ENCODE data around the gene PPP1R2. TPM values are rescaled to one million over a fixed set of nuclear protein-coding genes. Genes with fewer than 3 reads are reported as not detected.

Gene PPP1R2
- total RNA-seq, 1 donor from 2014 or later: 25.7 TPM

GRCh38 chr3:195579281-195579680 is 36.2 kb upstream of the PPP1R2 start:
- no peaks in the 10 kb centered on the region for H3K9me3 Mint-ChIP-seq
- H3K36me3 Mint-ChIP-seq: no peaks in the 10 kb centered on the region
- peaks cover 3% of the 10 kb centered on the region for H3K27me3 Mint-ChIP-seq
- no peak for DNase-seq (ENCODE audit: extremely low spot score, unreplicated experiment)
- peaks cover 18% of the 10 kb centered on the region for H3K4me1 Mint-ChIP-seq (ENCODE audit: unreplicated experiment)
- H3K4me3 Mint-ChIP-seq: no peak overlapping the region
- TF ChIP-seq CTCF (conservative IDR thresholded peaks at IDR 0.05): no peak
- no peak overlapping the region for H3K27ac Mint-ChIP-seq

- no peaks in the 10 kb centered on the region for H3K36me3 Mint-ChIP-seq
- no peak for DNase-seq (ENCODE audit: extremely low spot score, unreplicated experiment)
- H3K4me1 Mint-ChIP-seq (ENCODE audit: unreplicated experiment): peaks cover 11% of the 10 kb centered on the region
- peaks cover 3% of the 10 kb centered on the region for H3K27me3 Mint-ChIP-seq
- no peaks in the 10 kb centered on the region for H3K9me3 Mint-ChIP-seq
- no peak overlapping the region for H3K27ac Mint-ChIP-seq
- H3K4me3 Mint-ChIP-seq: no peak overlapping the region
- TF ChIP-seq CTCF (conservative IDR thresholded peaks at IDR 0.05): no peak
These were observed 35.4 kb upstream of the PPP1R2 start for GRCh38 chr3:195578565-195578964.

- peaks cover 10% of the 10 kb centered on the region for H3K4me1 Mint-ChIP-seq (ENCODE audit: unreplicated experiment)
- no peak overlapping the region for H3K4me3 Mint-ChIP-seq
- H3K27me3 Mint-ChIP-seq: peaks cover 3% of the 10 kb centered on the region
- no peak for TF ChIP-seq CTCF (conservative IDR thresholded peaks at IDR 0.05)
- no peaks in the 10 kb centered on the region for H3K36me3 Mint-ChIP-seq
- no peaks in the 10 kb centered on the region for H3K9me3 Mint-ChIP-seq
- no peak for DNase-seq (ENCODE audit: extremely low spot score, unreplicated experiment)
- no peak overlapping the region for H3K27ac Mint-ChIP-seq
These were observed 34.6 kb upstream of the PPP1R2 start for GRCh38 chr3:195577645-195578177.

GRCh38 chr3:195574497-195575304 is 31.6 kb upstream of the PPP1R2 start:
- H3K4me3 Mint-ChIP-seq: no peak overlapping the region
- H3K9me3 Mint-ChIP-seq: no peaks in the 10 kb centered on the region
- peaks cover 1% of the 10 kb centered on the region for H3K4me1 Mint-ChIP-seq (ENCODE audit: unreplicated experiment)
- no peak for TF ChIP-seq CTCF (conservative IDR thresholded peaks at IDR 0.05)
- H3K27me3 Mint-ChIP-seq: peaks cover 3% of the 10 kb centered on the region
- DNase-seq (ENCODE audit: extremely low spot score, unreplicated experiment): no peak
- no peak overlapping the region for H3K27ac Mint-ChIP-seq
- H3K36me3 Mint-ChIP-seq: no peaks in the 10 kb centered on the region

GRCh38 chr3:195573611-195574496 is 30.7 kb upstream of the PPP1R2 start:
- H3K4me1 Mint-ChIP-seq (ENCODE audit: unreplicated experiment): no peaks in the 10 kb centered on the region
- no peak for DNase-seq (ENCODE audit: extremely low spot score, unreplicated experiment)
- H3K4me3 Mint-ChIP-seq: no peak overlapping the region
- H3K27ac Mint-ChIP-seq: no peak overlapping the region
- H3K9me3 Mint-ChIP-seq: no peaks in the 10 kb centered on the region
- TF ChIP-seq CTCF (conservative IDR thresholded peaks at IDR 0.05): no peak
- H3K36me3 Mint-ChIP-seq: no peaks in the 10 kb centered on the region
- peaks cover 3% of the 10 kb centered on the region for H3K27me3 Mint-ChIP-seq
